Left renal cortex interstitium (tissue), 4 donors: ENCODE data around the gene GRK3. TPM values are rescaled to one million over a fixed set of nuclear protein-coding genes. Genes with fewer than 3 reads are reported as not detected.

ENCODE experiments used
- DNase-seq, 4 donors: peaks; one replicate each; pipeline ENCODE4 v3.0.0-alpha.2; 2013; ENCODE audit warnings: low read depth in 4 of 4, low spot score in 2 of 4, missing footprints in 1 of 4
- polyA plus RNA-seq, 4 donors: library from polyadenylated mRNA; unstranded; fragments of 120-200 nt; gene quantifications; one replicate each; pipeline ENCODE4 v1.2.1, GENCODE V29; 2013; ENCODE audit not compliant: insufficient read length in 4 of 4

The GRK3 gene
- polyA plus RNA-seq, 4 donors, result 8.9 to 10.5 (median 9.7) TPM

- DNase-seq, result no peak
Observed at GRCh38 chr22:25718135-25718840, 153.8 kb downstream of the GRK3 start.

GRCh38 chr22:25722223-25722622 is 157.7 kb downstream of the GRK3 start:
- DNase-seq, result no peak

- no peak for DNase-seq
Observed at GRCh38 chr22:25722626-25723025, 158.2 kb downstream of the GRK3 start.

GRCh38 chr22:25726241-25726640 is 161.8 kb downstream of the GRK3 start:
- DNase-seq, result no peak

GRCh38 chr22:25728071-25728470 is 163.6 kb downstream of the GRK3 start:
- no peak for DNase-seq

GRCh38 chr22:25729016-25729995 is 164.8 kb downstream of the GRK3 start:
- DNase-seq, result no peak

GRCh38 chr22:25735650-25736049 is 171.2 kb downstream of the GRK3 start:
- no peak for DNase-seq

GRCh38 chr22:25736378-25737011 is 172.0 kb downstream of the GRK3 start:
- DNase-seq, result no peak

GRCh38 chr22:25739659-25740344 is 175.3 kb downstream of the GRK3 start:
- DNase-seq, result no peak

GRCh38 chr22:25741692-25742626 is 177.5 kb downstream of the GRK3 start, which contains the start of gene MYO18B:
Gene MYO18B, plus strand, starts transcription at chr22:25742188. Its CDS starts 18,905 bp downstream, at chr22:25761093.
- DNase-seq, result no peak

- no peak for DNase-seq
Observed at GRCh38 chr22:25742918-25743708, 178.6 kb downstream of the GRK3 start.

- DNase-seq, result no peak
Observed at GRCh38 chr22:25744694-25745093, 180.2 kb downstream of the GRK3 start.

GRCh38 chr22:25745341-25746011 is 181.0 kb downstream of the GRK3 start:
- DNase-seq, result no peak

GRCh38 chr22:25746012-25746373 is 181.5 kb downstream of the GRK3 start:
- no peak for DNase-seq

- no peak for DNase-seq
Observed at GRCh38 chr22:25747245-25747944, 182.9 kb downstream of the GRK3 start.

- no peak for DNase-seq
Observed at GRCh38 chr22:25748140-25748539, 183.7 kb downstream of the GRK3 start.

- DNase-seq, result no peak
Observed at GRCh38 chr22:25748704-25749103, 184.2 kb downstream of the GRK3 start.
